RWPE2 (cell line): Measurements from ENCODE around the gene TNK2.

Source experiments
- ATAC-seq: fragments of 200-7000 bp; cut with Tn5 transposase; 3 replicates; pipeline ENCODE4 v1.9.1; 2021; ENCODE audit warnings: low read depth
- DNase-seq: peaks from one replicate; pipeline ENCODE4 v3.0.0-alpha.2; 2020; ENCODE audit warnings: low spot score
- H3K27ac ChIP-seq: fragments of 450-650 bp; 2 replicates; pipeline ENCODE4 v1.5.1; 2017; ENCODE audit warnings: mild to moderate bottlenecking; ENCODE audit not compliant: poor library complexity, severe bottlenecking
- H3K27me3 ChIP-seq: fragments of 250-450 bp; sonication (Bioruptor Pico); 2 replicates; pipeline ENCODE4 v1.5.1; 2021; ENCODE audit warnings: mild to moderate bottlenecking, moderate library complexity; ENCODE audit not compliant: insufficient read depth, poor library complexity, severe bottlenecking
- H3K36me3 ChIP-seq: fragments of 250-450 bp; sonication (Bioruptor Pico); 2 replicates; pipeline ENCODE4 v1.5.1; 2020; ENCODE audit warnings: low read depth, mild to moderate bottlenecking, moderate library complexity
- H3K4me1 ChIP-seq: fragments of 250-450 bp; sonication (Bioruptor Pico); 2 replicates; pipeline ENCODE4 v1.5.1; 2021; ENCODE audit warnings: mild to moderate bottlenecking, moderate library complexity; ENCODE audit not compliant: insufficient read depth, poor library complexity, severe bottlenecking
- H3K4me3 ChIP-seq: fragments of 250-450 bp; sonication (Bioruptor Pico); 2 replicates; pipeline ENCODE4 v1.5.1; 2021; ENCODE audit warnings: mild to moderate bottlenecking, moderate library complexity; ENCODE audit not compliant: severe bottlenecking
- H3K9me3 ChIP-seq: fragments of 250-450 bp; sonication (Bioruptor Pico); 2 replicates; pipeline ENCODE4 v1.5.1; 2021; ENCODE audit warnings: mild to moderate bottlenecking, moderate library complexity; ENCODE audit not compliant: severe bottlenecking
- CTCF ChIP-seq: fragments of 450-650 bp; IDR thresholded peaks from one replicate; pipeline ENCODE4 v1.5.1; 2017; ENCODE audit warnings: mild to moderate bottlenecking, moderate library complexity; ENCODE audit not compliant: poor library complexity, severe bottlenecking

TNK2 gene

DNA sequence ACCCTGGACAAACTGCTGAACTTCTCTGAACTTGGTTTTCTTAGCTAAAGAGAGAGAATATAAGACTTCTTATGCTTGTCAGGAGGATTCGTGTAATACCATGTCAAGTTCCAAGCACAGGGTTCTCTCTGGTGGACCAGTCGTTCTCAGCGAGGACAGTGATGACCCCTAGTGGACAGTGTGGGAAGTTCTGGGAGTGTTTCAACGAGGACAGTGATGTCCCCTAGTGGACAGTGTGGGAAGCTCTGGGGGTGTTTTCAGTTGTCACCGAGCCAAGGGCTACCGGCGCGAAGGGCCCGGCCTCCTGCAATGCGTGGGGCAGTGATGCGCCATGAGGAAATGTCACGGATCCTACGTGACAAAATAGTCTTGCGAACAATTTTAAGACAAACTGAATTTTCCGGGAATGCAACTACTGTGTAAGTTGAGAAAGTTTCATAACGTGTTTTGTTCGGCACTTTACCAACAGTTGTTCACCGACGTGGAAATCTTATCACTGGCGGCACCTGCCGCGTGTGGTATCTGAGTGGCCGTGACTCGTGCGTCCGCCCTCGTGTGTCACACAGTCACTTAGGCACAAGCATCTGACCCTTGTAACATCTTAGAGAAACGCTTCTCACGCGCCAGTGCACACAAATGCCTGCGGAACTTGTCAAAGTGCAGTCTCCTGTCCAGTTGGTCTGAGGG is 57.4 kb downstream of the TNK2 start:
- peaks cover 4% of the 10 kb centered on the region for H3K4me1 ChIP-seq
- H3K27me3 ChIP-seq, result no peaks in the 10 kb centered on the region
- H3K36me3 ChIP-seq, result no peaks in the 10 kb centered on the region
- ATAC-seq (peak; percentile 69), DNase-seq (no peak)
- no peak overlapping the region for H3K4me3 ChIP-seq
- no peak overlapping the region for H3K27ac ChIP-seq
- peak; percentile 99 for TF ChIP-seq CTCF
- H3K9me3 ChIP-seq, result no peaks in the 10 kb centered on the region

GRCh38 chr3:195849322-195850074 is 58.9 kb downstream of the TNK2 start:
- Histone ChIP-seq H3K4me3 (no peak overlapping the region), H3K4me1 (peaks cover 4% of the 10 kb centered on the region), H3K9me3 (no peaks in the 10 kb centered on the region), H3K36me3 (no peaks in the 10 kb centered on the region), H3K27ac (no peak overlapping the region), H3K27me3 (no peaks in the 10 kb centered on the region)
- peak; percentile 52 for ATAC-seq
- peak; percentile 70 for TF ChIP-seq CTCF
- DNase-seq, result no peak

- Histone ChIP-seq H3K27me3 (no peaks in the 10 kb centered on the region), H3K4me1 (peaks cover 4% of the 10 kb centered on the region), H3K27ac (no peak overlapping the region), H3K36me3 (no peaks in the 10 kb centered on the region), H3K4me3 (no peak overlapping the region), H3K9me3 (no peaks in the 10 kb centered on the region)
- no peak for TF ChIP-seq CTCF
- DNase-seq (no peak), ATAC-seq (peak; percentile 78)
These were observed 61.0 kb downstream of the TNK2 start for GRCh38 chr3:195847055-195847950.

GRCh38 chr3:195845483-195845882 is 62.9 kb downstream of the TNK2 start:
- peaks cover 4% of the 10 kb centered on the region for H3K4me1 ChIP-seq
- H3K36me3 ChIP-seq, result no peaks in the 10 kb centered on the region
- no peaks in the 10 kb centered on the region for H3K9me3 ChIP-seq
- H3K4me3 ChIP-seq, result no peak overlapping the region
- H3K27ac ChIP-seq, result no peak overlapping the region
- no peaks in the 10 kb centered on the region for H3K27me3 ChIP-seq
- ATAC-seq (no peak), DNase-seq (no peak)
- TF ChIP-seq CTCF, result no peak
